Measurements from ENCODE around the gene PLXNC1.

The PLXNC1 gene

DNA sequence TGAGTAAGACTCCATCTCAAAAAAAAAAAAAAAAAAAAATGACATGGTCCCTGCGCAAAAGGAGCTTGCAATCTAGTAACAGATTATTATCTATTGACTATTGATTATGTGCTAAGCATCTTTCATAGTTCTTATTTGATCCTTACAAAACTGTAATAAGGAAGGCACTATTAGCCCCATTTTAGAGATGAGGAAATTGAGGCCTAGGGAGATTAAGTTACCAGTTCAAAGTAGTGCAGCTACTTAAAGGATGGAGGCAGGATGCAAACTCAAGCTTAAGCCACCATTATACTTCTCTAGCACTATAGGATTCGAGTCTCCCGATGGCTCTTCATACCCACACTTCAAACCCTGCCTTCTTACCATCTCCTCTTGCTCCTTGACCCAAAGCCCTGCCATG lies 31.3 kb downstream of the PLXNC1 start:
- DNase-seq (ENCODE audit: low read depth in 1 of 2, low spot score in 1 of 2), result no peak
- no peak for TF ChIP-seq JUND (IDR thresholded peaks at IDR 0.05; ENCODE audit: low read depth)
- in situ Hi-C loops (cut with HindIII; ENCODE audit: low pct_unique_long_range_greater_than_20kb, low sequenced_read_pairs), result no loop called here

DNA sequence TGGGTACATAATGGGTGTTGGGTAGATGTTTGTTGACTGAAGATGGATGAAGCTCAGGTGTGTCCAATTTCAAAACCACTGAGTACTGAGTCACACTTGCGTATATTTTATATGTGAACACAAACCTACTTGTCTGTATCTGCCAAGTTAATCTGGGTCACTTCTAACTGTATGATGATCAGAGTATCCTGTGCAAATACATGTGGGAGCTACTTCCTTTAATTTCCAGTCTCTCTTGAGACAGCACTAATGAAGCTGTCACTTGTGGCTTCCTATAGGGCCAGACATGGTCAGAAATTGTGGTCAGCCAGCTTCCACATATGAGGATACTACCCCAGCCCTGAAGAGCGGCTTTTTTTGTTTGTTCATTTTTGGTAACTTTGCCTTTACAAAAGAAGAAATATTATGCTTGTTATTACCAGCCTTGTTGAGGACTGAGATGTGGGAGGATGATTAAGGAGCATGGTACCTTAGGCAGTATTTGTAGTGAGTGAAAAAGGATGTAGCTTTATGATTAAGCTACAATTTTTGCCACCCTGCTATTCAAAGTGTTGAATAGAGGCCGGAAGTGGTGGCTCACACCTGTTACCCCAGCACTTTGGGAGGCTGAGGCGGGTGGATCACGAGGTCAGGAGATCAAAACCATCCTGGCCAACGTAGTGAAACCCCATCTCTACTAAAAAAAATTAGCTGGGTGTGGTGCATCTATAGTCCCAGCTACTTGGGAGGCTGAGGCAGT lies 32.4 kb downstream of the PLXNC1 start:
- in situ Hi-C loops (cut with HindIII; ENCODE audit: low pct_unique_long_range_greater_than_20kb, low sequenced_read_pairs), result no loop called here
- DNase-seq (ENCODE audit: low read depth in 1 of 2, low spot score in 1 of 2), result peak in 1 of 2 experiments; percentile 18
- TF ChIP-seq JUND (IDR thresholded peaks at IDR 0.05; ENCODE audit: low read depth), result no peak

DNA sequence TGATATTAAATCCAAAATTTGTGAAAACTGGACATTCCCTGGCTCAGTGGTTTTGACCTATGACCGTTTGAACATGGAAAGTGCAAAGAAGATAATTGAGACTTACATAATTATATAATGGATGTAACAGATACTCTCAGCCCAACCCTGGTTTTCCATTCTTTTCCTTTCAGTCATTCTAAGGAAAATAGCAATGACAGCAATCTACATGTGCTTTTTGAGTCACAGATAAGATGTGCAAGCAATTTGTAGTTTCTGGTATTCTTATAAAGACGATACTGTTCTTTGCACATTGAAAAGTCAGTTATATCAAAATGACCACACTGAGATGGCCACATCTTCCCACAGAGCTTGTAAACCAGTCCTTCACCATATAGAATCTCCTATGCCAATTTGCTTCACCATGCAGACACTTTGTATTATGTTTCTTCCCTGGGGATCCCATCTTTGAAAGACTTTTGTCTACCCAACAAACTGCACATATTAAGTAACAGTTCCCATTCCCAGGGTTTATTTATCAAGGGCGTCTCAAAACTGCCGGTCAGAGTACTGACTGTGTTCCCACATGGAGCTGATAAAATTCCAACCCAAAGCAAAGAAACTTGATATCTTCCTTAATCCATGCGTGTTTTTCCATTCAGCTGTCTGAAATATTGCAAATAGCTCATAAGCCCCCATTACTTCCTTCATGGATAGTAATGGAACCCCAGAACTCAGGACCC lies 34.8 kb downstream of the PLXNC1 start:
- in situ Hi-C loops (cut with HindIII; ENCODE audit: low pct_unique_long_range_greater_than_20kb, low sequenced_read_pairs), result no loop called here
- no peak for TF ChIP-seq JUND (IDR thresholded peaks at IDR 0.05; ENCODE audit: low read depth)
- DNase-seq (ENCODE audit: low read depth in 1 of 2, low spot score in 1 of 2), result no peak

DNA sequence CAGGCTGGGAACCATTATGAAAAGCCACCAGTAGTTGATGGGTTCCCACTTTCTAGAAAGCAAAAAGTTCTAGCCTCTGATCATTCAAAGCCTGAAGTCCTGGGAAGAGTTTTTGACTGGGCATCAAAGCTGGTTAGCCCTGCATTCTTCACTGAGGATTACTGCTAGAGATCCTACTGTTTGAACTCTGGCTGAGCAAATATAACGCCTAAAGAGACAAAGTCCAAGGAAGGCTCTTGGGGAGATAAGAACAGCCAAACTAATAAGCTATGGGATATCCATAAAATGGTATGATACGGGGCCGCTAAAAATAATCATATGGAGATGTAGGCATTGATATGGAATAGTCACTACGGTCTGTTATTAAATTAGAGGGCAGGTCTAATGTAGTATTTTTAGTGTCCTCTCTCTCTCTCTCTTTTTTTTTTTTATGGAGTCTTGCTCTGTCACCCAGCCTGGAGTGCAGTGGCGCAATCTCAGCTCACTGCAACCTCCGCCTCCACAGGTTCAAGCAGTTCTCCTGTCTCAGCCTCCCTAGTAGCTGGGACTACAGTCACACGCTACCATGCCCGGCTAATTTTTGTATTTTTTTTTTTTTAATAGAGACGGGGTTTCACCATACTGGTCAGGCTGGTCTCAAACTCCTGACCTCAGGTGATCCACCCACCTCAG lies 35.5 kb downstream of the PLXNC1 start:
- no peak for TF ChIP-seq JUND (IDR thresholded peaks at IDR 0.05; ENCODE audit: low read depth)
- in situ Hi-C loops (cut with HindIII; ENCODE audit: low pct_unique_long_range_greater_than_20kb, low sequenced_read_pairs), result no loop called here
- DNase-seq (ENCODE audit: low read depth in 1 of 2, low spot score in 1 of 2), result no peak

DNA sequence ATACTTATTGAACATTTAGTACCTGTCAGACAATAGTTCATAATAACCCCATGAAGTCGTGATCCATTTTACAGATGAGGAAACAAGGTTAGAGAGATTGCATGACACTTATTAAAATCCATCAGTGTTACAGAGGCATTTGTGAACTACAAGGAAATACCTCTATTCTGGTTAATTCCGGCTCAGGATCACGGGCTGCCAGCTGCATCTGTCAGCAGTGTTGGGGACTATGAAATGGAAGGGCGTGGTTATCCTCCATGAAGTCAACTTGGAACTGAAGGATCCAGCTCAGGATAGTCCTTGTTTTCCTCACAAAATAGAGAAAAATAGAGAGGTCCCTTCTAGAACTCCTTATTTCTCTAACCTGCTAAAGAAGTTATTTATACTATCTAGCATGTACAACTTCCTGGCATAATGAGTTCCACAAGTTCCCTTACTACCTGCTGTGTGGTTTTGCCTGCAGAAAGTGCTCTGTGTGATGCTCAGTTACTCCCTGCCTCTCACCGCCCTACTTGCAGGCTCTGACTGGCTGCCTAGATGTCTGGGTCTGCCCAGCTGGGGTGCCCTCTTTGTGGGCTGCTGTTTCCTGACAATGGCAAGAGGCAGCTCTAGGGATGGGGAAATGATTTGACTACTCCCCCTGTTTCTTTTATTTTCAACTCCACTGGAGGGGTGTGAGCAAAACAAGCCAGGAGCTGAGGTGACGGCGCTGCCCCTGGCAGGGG lies 36.8 kb downstream of the PLXNC1 start:
- no peak for TF ChIP-seq JUND (IDR thresholded peaks at IDR 0.05; ENCODE audit: low read depth)
- no peak for DNase-seq (ENCODE audit: low read depth in 1 of 2, low spot score in 1 of 2)
- in situ Hi-C loops (cut with HindIII; ENCODE audit: low pct_unique_long_range_greater_than_20kb, low sequenced_read_pairs), result no loop called here

DNA sequence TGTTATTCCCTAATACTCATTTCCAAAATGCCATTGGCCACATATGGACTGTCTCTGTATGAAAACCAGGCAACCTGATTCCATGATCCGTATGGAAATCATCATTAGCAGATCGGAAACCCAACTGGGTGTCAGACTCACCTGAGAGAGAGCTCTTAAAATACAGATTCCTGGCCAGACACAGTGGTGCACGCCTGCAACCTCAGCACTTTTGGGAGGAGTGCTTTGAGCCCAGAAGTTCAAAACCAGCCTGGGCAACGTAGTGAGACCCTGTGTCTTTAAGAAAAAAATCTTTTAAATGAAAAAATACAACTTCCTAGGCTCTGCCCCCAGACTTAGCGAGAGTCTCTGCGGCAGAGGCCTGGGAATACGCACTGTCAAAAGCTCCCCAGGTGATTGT lies 37.4 kb downstream of the PLXNC1 start:
- TF ChIP-seq JUND (IDR thresholded peaks at IDR 0.05; ENCODE audit: low read depth), result no peak
- DNase-seq (ENCODE audit: low read depth in 1 of 2, low spot score in 1 of 2), result no peak
- in situ Hi-C loops (cut with HindIII; ENCODE audit: low pct_unique_long_range_greater_than_20kb, low sequenced_read_pairs), result no loop called here

DNA sequence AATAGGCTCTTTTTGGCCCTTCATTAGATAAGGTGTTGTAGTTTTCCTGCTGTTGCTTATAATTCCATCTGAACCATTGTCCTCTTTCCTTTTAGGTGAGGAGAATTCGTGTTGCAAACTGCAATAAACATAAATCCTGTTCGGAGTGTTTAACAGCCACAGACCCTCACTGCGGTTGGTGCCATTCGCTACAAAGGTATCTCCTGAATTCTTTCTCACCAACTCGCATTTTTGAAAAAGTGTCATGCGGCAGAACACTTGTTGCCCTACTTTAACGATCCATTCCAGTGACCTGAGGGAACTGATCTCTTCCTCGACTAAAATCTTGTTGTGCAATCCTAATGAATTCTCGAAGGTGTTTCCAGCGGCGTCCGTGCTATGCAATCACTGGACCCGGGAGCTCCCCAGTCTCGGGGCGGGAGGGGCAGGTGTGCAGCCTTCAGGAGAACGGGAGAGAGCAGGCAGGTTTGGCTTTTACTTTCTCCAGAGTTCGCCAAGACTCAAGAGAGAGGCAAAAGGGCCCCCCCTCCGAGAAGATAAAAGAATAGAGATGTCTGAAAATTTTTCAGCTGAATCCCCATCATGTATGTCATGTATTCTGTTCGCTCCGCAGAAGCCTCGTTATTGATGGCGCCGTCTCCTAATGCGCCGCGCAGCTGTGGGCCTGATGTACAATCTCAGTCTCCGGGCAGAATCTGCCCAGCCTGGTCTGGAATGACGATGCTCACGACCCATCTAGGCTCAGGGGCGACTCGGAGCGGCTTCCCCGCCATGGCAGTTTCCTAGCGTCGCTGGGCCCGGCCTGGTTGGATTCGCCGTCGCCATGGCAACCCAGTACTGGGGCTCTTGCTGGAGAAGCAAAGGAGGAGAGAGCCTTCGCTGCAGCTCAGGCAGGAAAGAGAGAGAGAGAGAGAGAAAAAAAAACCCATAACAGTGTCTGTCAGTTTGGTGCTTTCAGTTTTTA lies 38.2 kb downstream of the PLXNC1 start:
- no peak for TF ChIP-seq JUND (IDR thresholded peaks at IDR 0.05; ENCODE audit: low read depth)
- DNase-seq (ENCODE audit: low read depth in 1 of 2, low spot score in 1 of 2), result no peak
- in situ Hi-C loops (cut with HindIII; ENCODE audit: low pct_unique_long_range_greater_than_20kb, low sequenced_read_pairs), result no loop called here

DNA sequence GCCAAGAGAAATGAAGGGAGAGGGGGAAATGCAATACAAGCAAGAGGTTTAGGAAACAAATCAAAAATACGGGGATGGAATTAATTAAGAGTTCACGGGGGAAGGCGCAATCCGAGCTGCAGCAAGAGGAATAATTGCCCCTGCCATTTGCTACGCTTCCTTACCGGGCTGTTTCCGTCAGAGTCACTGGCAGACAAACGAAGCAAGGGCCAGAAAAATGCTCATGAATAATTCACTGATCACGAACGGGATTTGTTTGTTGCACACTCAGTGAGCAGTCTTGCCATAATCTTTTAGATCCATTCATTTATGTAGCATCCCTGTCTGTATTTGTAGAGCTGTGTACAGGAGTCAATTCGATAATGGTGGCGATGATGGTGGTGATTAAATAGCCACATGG lies 39.0 kb downstream of the PLXNC1 start:
- no peak for TF ChIP-seq JUND (IDR thresholded peaks at IDR 0.05; ENCODE audit: low read depth)
- in situ Hi-C loops (cut with HindIII; ENCODE audit: low pct_unique_long_range_greater_than_20kb, low sequenced_read_pairs), result no loop called here
- no peak for DNase-seq (ENCODE audit: low read depth in 1 of 2, low spot score in 1 of 2)

DNA sequence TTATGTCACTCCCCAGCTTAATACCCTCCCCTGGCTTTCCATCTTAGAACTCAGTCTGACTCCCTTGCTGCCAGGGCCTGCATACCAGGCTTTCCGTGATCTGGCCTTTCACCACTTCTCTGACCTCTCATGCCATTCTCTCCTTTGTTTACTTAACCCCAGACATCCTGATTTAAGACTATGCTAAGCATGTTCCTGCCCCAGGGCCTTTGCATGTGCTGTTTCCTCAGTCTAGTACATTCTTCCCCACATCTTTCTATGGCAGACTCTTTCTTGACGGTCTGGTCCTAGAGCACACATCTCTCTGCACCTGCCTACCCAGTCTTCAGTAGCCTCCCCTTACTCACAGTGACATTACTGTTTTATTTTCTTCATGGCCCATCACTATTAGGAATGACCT lies 42.2 kb downstream of the PLXNC1 start:
- no peak for TF ChIP-seq JUND (IDR thresholded peaks at IDR 0.05; ENCODE audit: low read depth)
- in situ Hi-C loops (cut with HindIII; ENCODE audit: low pct_unique_long_range_greater_than_20kb, low sequenced_read_pairs), result no loop called here

DNA sequence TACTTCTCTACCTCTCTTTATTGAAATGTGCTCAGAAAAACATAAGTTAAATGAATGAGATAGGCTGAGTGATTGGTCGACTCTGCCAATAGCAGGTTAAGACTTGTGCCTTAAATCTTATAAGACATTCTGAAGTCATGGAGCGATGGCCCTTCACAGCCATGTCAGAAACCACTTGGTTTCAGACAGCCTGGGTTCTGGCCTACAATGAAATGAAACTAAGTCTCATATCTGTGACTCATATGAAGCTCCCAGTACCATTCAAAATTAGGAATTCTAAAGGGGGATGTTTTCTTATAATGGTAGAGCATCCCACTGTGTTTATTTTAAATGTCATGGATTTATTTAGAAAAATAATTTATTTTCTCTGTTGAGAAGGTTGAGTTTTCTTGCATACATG lies 42.6 kb downstream of the PLXNC1 start:
- in situ Hi-C loops (cut with HindIII; ENCODE audit: low pct_unique_long_range_greater_than_20kb, low sequenced_read_pairs), result no loop called here
- no peak for TF ChIP-seq JUND (IDR thresholded peaks at IDR 0.05; ENCODE audit: low read depth)
- no peak for DNase-seq (ENCODE audit: low read depth in 1 of 2, low spot score in 1 of 2)

More for the DNA sequence above, 42.2 kb downstream of the PLXNC1 start:
- DNase-seq (ENCODE audit: low read depth in 1 of 2, low spot score in 1 of 2), result no peak

DNA sequence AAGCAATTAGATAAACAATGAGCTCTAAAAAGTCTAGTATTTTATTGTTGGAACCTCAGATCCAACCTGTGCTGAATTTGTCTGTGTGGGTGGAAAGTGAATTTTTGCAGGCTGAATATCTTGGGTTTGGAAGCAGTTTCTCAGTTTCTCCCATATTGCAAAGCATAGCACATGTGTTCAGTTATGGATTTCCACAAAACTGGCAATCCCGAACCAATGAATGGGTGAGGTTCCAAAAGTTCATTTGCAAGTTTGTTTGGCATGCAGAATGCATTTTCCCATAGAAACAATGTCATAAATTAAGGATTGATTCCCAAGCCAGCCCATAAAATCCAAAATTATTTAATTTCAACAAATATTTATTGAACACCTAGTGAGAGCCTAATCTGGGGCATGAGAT lies 43.4 kb downstream of the PLXNC1 start:
- in situ Hi-C loops (cut with HindIII; ENCODE audit: low pct_unique_long_range_greater_than_20kb, low sequenced_read_pairs), result no loop called here
- no peak for DNase-seq (ENCODE audit: low read depth in 1 of 2, low spot score in 1 of 2)
- no peak for TF ChIP-seq JUND (IDR thresholded peaks at IDR 0.05; ENCODE audit: low read depth)

DNA sequence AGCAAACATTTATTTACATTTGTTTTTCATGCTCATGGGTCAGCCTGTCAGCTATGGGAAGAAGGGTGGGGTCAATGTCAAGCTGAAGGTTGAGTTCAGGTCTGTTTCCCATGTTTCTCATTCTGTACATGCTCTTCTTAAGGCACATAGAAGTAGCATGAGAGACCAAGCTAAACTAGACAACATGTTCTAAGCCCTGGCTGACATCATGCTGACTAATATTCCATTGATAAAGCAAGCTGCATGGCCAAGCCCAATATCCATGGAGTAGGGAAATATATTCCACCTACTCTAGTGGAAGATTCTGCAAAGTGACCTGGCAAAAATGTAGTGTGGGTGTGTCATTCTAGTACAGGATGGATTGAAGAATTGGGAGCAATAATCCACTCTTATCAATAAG lies 44.1 kb downstream of the PLXNC1 start:
- in situ Hi-C loops (cut with HindIII; ENCODE audit: low pct_unique_long_range_greater_than_20kb, low sequenced_read_pairs), result no loop called here
- TF ChIP-seq JUND (IDR thresholded peaks at IDR 0.05; ENCODE audit: low read depth), result no peak
- DNase-seq (ENCODE audit: low read depth in 1 of 2, low spot score in 1 of 2), result no peak

Measured in T47D (cell line).